Activated effector memory CD4-positive, alpha-beta T cell treated with Interleukin-2 at 50 U/mL for 16 hours (primary cell): ENCODE measurements around the gene RAB1B.

ENCODE experiments used
- DNase-seq: peaks from one replicate; pipeline ENCODE4 v3.0.0-alpha.2; 2020

The RAB1B gene

GRCh38 chr11:66285250-66285947 lies 17.0 kb downstream of the RAB1B start:
- no peak for DNase-seq

- no peak for DNase-seq
These were observed 18.3 kb downstream of the RAB1B start for GRCh38 chr11:66286699-66287098.

GRCh38 chr11:66287211-66287888 lies 18.9 kb downstream of the RAB1B start:
- no peak for DNase-seq

GRCh38 chr11:66287889-66288670 lies 19.6 kb downstream of the RAB1B start:
- no peak for DNase-seq

GRCh38 chr11:66288671-66289547 lies 20.5 kb downstream of the RAB1B start, which contains the start of gene YIF1A:
YIF1A (minus strand) TSS chr11:66289143; CDS start chr11:66288985, 158 bp downstream.
- DNase-seq, result peak; percentile 98

- no peak for DNase-seq
These were observed 21.3 kb downstream of the RAB1B start for GRCh38 chr11:66289548-66290329.

GRCh38 chr11:66290330-66290621 lies 21.8 kb downstream of the RAB1B start:
- DNase-seq, result no peak

GRCh38 chr11:66291303-66291705 lies 22.9 kb downstream of the RAB1B start:
- no peak for DNase-seq

- DNase-seq, result no peak
These were observed 23.5 kb downstream of the RAB1B start, which contains the start of gene TMEM151A for GRCh38 chr11:66291706-66292542. TMEM151A (plus strand) TSS chr11:66291894; CDS start chr11:66292014, 120 bp downstream.

- no peak for DNase-seq
These were observed 24.3 kb downstream of the RAB1B start for GRCh38 chr11:66292543-66293332.

- no peak for DNase-seq
These were observed 24.9 kb downstream of the RAB1B start for GRCh38 chr11:66293352-66293751.

- DNase-seq, result no peak
These were observed 25.6 kb downstream of the RAB1B start for GRCh38 chr11:66293777-66294625.

- DNase-seq, result no peak
These were observed 26.5 kb downstream of the RAB1B start for GRCh38 chr11:66294626-66295620.

- no peak for DNase-seq
These were observed 29.2 kb downstream of the RAB1B start for GRCh38 chr11:66297610-66298009.

GRCh38 chr11:66299186-66299585 lies 30.7 kb downstream of the RAB1B start:
- no peak for DNase-seq

GRCh38 chr11:66302656-66303055 lies 34.2 kb downstream of the RAB1B start:
- DNase-seq, result no peak

GRCh38 chr11:66309475-66309874 lies 41.0 kb downstream of the RAB1B start:
- no peak for DNase-seq

- DNase-seq, result no peak
These were observed 41.9 kb downstream of the RAB1B start for GRCh38 chr11:66310324-66310723.
